ENCODE data around the gene MAP4K4. TPM values are rescaled to one million over a fixed set of nuclear protein-coding genes. Genes with fewer than 3 reads are reported as not detected.

MAP4K4 gene
- total and polyA plus RNA-seq, 7 experiments from 2014 or later: 13.6 to 138 (median 121) TPM

DNA sequence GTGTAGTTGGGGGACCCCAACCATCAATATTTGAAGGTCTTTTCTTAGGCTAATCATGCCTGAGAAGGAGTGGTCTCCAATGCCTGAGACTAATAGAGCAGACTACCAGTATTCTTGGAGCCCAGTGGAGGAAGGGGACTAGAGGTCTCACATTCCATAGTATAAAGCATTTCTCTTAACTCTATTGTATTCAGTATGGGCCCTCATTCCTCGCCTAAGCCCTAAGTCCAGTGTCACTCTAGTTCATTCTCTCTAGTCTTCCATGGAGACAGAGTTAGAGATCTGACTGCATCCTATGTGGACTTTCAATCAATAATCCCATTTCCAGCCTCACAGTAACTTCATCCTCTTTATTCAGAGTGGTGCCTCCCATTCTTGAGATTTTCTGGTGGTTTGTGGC, 29.7 kb upstream of the MAP4K4 start:
- DNase-seq: no peak
- intact Hi-C loops (cut with micrococcal nuclease): no loop called here
- no peaks in the 10 kb centered on the region for H3K27me3 Mint-ChIP-seq
- Histone ChIP-seq H3K9me3 (ENCODE audit: control insufficient read depth in 2 of 3, low read length in 3 of 3) (peaks cover 0 to 9% (median 0%) of the 10 kb centered on the region in 3 experiments), H3K4me1 (ENCODE audit: control insufficient read depth in 2 of 2, insufficient read depth in 2 of 2, low read length in 2 of 2) (no peaks in the 10 kb centered on the region), H3K27me3 (ENCODE audit: control insufficient read depth in 2 of 2, insufficient read depth in 2 of 2, low read length in 2 of 2) (no peaks in the 10 kb centered on the region), H3K36me3 (ENCODE audit: control insufficient read depth in 2 of 3, insufficient read depth in 3 of 3, low read length in 3 of 3) (no peaks in the 10 kb centered on the region), H3K4me3 (ENCODE audit: low read length) (no peak overlapping the region), H3K27ac (ENCODE audit: low read depth, low read length) (no peak overlapping the region)
- H3K4me3 Mint-ChIP-seq: no peak overlapping the region
- no peak for ATAC-seq
- H3K4me1 Mint-ChIP-seq: peaks cover 0 to 8% (median 0%) of the 10 kb centered on the region in 7 donors
- ChIA-PET CTCF (no interaction called here), POLR2A (no interaction called here)
- peaks cover 0 to 10% (median 4%) of the 10 kb centered on the region in 5 donors for H3K36me3 Mint-ChIP-seq
- peaks cover 0 to 20% (median 3%) of the 10 kb centered on the region in 11 donors for H3K9me3 Mint-ChIP-seq
- H3K27ac Mint-ChIP-seq: peak overlapping the region in 1 of 9 donors; percentile 74

DNA sequence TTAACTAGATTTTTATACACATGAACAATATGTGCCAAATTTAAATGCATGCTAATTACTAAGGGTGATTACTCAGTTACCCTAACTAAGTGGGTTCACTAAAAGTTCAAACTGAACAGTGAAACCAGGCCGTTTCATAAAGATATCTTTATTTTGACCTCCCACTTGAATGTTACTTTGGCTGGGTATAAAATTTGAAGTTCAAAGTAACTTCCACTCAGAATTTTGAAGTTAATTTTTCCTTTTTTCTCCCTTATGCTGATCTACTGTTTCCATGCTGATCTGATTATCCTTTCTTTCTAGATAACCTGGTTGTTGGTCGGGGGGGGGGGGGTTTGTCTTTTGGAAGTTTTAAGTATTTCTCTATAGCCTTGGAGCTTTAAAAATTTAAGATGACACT, 25.5 kb upstream of the MAP4K4 start:
- POLR2A ChIA-PET: interaction anchor here (1.1 kb wide), 1 partner anchor 10 kb away, joined by 4 read pairs; no protein-coding TSS in a partner anchor
- no peaks in the 10 kb centered on the region for H3K27me3 ChIP-seq (ENCODE audit: control insufficient read depth in 2 of 2, insufficient read depth in 2 of 2, low read length in 2 of 2)
- no peak for ATAC-seq
- H3K36me3 Mint-ChIP-seq: peaks cover 0 to 12% (median 4%) of the 10 kb centered on the region in 5 donors
- H3K36me3 ChIP-seq (ENCODE audit: control insufficient read depth in 2 of 3, insufficient read depth in 3 of 3, low read length in 3 of 3): no peaks in the 10 kb centered on the region
- peaks cover 0 to 20% (median 5%) of the 10 kb centered on the region in 11 donors for H3K9me3 Mint-ChIP-seq
- H3K4me3 ChIP-seq (ENCODE audit: low read length): no peak overlapping the region
- no peaks in the 10 kb centered on the region for H3K4me1 ChIP-seq (ENCODE audit: control insufficient read depth in 2 of 2, insufficient read depth in 2 of 2, low read length in 2 of 2)
- H3K9me3 ChIP-seq (ENCODE audit: control insufficient read depth in 2 of 3, low read length in 3 of 3): peaks cover 0 to 10% (median 0%) of the 10 kb centered on the region in 3 experiments
- CTCF ChIA-PET: no interaction called here
- intact Hi-C loops (cut with micrococcal nuclease): no loop called here
- no peak for DNase-seq
- H3K27me3 Mint-ChIP-seq: no peaks in the 10 kb centered on the region
- H3K4me3 Mint-ChIP-seq: no peak overlapping the region
- no peak overlapping the region for H3K27ac Mint-ChIP-seq
- H3K27ac ChIP-seq (ENCODE audit: low read depth, low read length): no peak overlapping the region
- peaks cover 0 to 9% (median 0%) of the 10 kb centered on the region in 7 donors for H3K4me1 Mint-ChIP-seq

DNA sequence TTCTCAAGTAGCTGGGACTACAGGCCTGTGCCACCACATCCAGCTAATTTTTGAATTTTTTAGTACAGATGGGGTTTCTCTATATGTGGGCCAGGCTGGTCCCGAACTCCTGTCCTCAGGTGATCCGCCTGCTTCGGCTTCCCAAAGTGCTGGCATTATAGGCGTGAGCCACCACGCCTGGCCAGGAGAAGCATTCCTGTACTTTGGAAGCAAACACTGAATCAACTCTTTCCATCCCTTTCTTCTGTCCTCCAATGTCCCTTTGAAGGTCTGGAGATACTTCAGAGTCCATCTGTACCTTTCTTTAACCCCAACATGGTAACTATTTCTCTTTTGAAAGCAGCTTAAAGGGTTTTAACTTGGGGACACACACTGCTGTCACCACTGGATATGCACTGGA, 23.6 kb upstream of the MAP4K4 start:
- no peak for ATAC-seq
- Mint-ChIP-seq H3K27ac (no peak overlapping the region), H3K27me3 (no peaks in the 10 kb centered on the region), H3K4me1 (peaks cover 0 to 9% (median 0%) of the 10 kb centered on the region in 7 donors), H3K4me3 (no peak overlapping the region), H3K9me3 (peaks cover 0 to 22% (median 5%) of the 10 kb centered on the region in 11 donors), H3K36me3 (peaks cover 0 to 17% (median 4%) of the 10 kb centered on the region in 5 donors)
- Histone ChIP-seq H3K27ac (ENCODE audit: low read depth, low read length) (no peak overlapping the region), H3K27me3 (ENCODE audit: control insufficient read depth in 2 of 2, insufficient read depth in 2 of 2, low read length in 2 of 2) (no peaks in the 10 kb centered on the region), H3K4me3 (ENCODE audit: low read length) (no peak overlapping the region), H3K4me1 (ENCODE audit: control insufficient read depth in 2 of 2, insufficient read depth in 2 of 2, low read length in 2 of 2) (no peaks in the 10 kb centered on the region), H3K36me3 (ENCODE audit: control insufficient read depth in 2 of 3, insufficient read depth in 3 of 3, low read length in 3 of 3) (no peaks in the 10 kb centered on the region), H3K9me3 (ENCODE audit: control insufficient read depth in 2 of 3, low read length in 3 of 3) (peaks cover 0 to 10% (median 0%) of the 10 kb centered on the region in 3 experiments)
- CTCF ChIA-PET: no interaction called here
- DNase-seq: no peak
- POLR2A ChIA-PET: no interaction called here
- intact Hi-C loops (cut with micrococcal nuclease): no loop called here

DNA sequence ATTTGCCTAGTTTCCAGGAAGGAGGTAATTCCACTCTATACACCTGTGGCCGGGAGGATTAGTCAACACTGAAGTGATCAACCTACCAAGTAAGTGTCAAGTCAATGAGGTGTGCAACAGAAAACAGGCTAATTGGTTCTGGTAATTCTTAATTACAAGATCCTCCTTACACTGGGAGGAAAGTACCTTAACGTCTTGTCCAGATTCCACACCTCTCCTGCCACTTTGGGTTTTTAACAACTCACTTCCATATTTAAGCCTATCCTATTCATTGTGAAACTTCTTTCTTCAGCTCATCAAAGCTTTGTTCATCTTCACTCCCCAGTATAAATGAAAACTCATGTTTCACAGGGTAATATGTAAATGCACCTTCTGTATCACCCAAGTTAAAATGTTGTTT, 22.0 kb upstream of the MAP4K4 start:
- H3K27me3 ChIP-seq (ENCODE audit: control insufficient read depth in 2 of 2, insufficient read depth in 2 of 2, low read length in 2 of 2): no peaks in the 10 kb centered on the region
- Mint-ChIP-seq H3K27me3 (no peaks in the 10 kb centered on the region), H3K36me3 (peaks cover 0 to 15% (median 4%) of the 10 kb centered on the region in 5 donors), H3K4me1 (peaks cover 0 to 9% (median 0%) of the 10 kb centered on the region in 7 donors), H3K4me3 (no peak overlapping the region), H3K9me3 (peaks cover 0 to 20% (median 2%) of the 10 kb centered on the region in 11 donors), H3K27ac (no peak overlapping the region)
- ChIA-PET POLR2A (no interaction called here), CTCF (no interaction called here)
- ATAC-seq (no peak), DNase-seq (no peak)
- H3K4me1 ChIP-seq (ENCODE audit: control insufficient read depth in 2 of 2, insufficient read depth in 2 of 2, low read length in 2 of 2): no peaks in the 10 kb centered on the region
- H3K9me3 ChIP-seq (ENCODE audit: control insufficient read depth in 2 of 3, low read length in 3 of 3): peaks cover 0 to 10% (median 0%) of the 10 kb centered on the region in 3 experiments
- no peak overlapping the region for H3K4me3 ChIP-seq (ENCODE audit: low read length)
- intact Hi-C loops (cut with micrococcal nuclease): no loop called here
- H3K27ac ChIP-seq (ENCODE audit: low read depth, low read length): no peak overlapping the region
- H3K36me3 ChIP-seq (ENCODE audit: control insufficient read depth in 2 of 3, insufficient read depth in 3 of 3, low read length in 3 of 3): no peaks in the 10 kb centered on the region

DNA sequence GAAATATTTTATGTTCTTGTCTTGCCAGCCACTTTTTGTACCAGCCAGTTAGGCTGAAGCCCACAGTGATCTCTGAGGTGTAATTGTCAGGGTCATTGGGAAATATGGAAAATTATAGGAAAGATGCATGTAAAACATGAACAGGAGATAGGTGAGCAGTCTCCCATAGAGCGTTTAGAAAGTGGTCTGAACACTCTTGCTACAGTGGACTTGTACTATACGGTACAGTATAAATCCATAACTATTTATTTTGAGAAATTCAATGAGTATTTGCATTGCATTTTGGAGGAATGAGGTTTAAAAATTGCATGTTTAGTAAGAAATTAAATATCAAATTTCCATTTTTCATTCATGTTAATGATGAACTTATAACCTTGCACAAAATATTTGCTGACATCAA, 20.8 kb upstream of the MAP4K4 start:
- ChIA-PET POLR2A (no interaction called here), CTCF (interaction anchor here (1.1 kb wide), 1 partner anchor 31 kb away, joined by 3 read pairs; no protein-coding TSS in a partner anchor)
- Mint-ChIP-seq H3K4me3 (no peak overlapping the region), H3K9me3 (peaks cover 0 to 18% (median 1%) of the 10 kb centered on the region in 11 donors), H3K27me3 (no peaks in the 10 kb centered on the region), H3K4me1 (peaks cover 0 to 8% (median 0%) of the 10 kb centered on the region in 7 donors), H3K27ac (no peak overlapping the region), H3K36me3 (peaks cover 0 to 12% (median 2%) of the 10 kb centered on the region in 5 donors)
- Histone ChIP-seq H3K4me1 (ENCODE audit: control insufficient read depth in 2 of 2, insufficient read depth in 2 of 2, low read length in 2 of 2) (no peaks in the 10 kb centered on the region), H3K36me3 (ENCODE audit: control insufficient read depth in 2 of 3, insufficient read depth in 3 of 3, low read length in 3 of 3) (no peaks in the 10 kb centered on the region), H3K4me3 (ENCODE audit: low read length) (no peak overlapping the region), H3K27me3 (ENCODE audit: control insufficient read depth in 2 of 2, insufficient read depth in 2 of 2, low read length in 2 of 2) (no peaks in the 10 kb centered on the region), H3K27ac (ENCODE audit: low read depth, low read length) (no peak overlapping the region), H3K9me3 (ENCODE audit: control insufficient read depth in 2 of 3, low read length in 3 of 3) (peaks cover 0 to 10% (median 0%) of the 10 kb centered on the region in 3 experiments)
- intact Hi-C loops (cut with micrococcal nuclease): no loop called here
- ATAC-seq (no peak), DNase-seq (no peak)

DNA sequence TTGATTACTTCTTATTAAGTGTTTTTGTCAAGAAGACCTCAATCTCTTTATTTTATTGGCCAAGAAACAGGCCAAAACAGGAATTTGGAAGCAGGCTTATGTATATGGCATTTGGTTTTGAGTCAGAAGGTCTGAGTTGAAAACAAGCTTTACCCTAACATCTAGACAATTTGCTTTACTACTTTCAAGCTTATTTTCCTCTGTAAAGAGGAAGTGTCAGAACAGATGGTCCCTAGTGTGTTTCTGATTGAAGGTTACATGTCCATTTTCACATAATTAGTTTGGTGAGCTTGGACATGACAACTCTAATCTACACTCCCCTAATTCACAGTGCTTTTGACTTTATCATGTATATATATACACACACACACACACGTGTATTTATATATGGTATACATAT, 19.8 kb upstream of the MAP4K4 start:
- H3K27me3 Mint-ChIP-seq: no peaks in the 10 kb centered on the region
- no peak for DNase-seq
- no peaks in the 10 kb centered on the region for H3K4me1 ChIP-seq (ENCODE audit: control insufficient read depth in 2 of 2, insufficient read depth in 2 of 2, low read length in 2 of 2)
- H3K36me3 ChIP-seq (ENCODE audit: control insufficient read depth in 2 of 3, insufficient read depth in 3 of 3, low read length in 3 of 3): no peaks in the 10 kb centered on the region
- H3K36me3 Mint-ChIP-seq: peaks cover 0 to 7% (median 0%) of the 10 kb centered on the region in 5 donors
- intact Hi-C loops (cut with micrococcal nuclease): no loop called here
- CTCF ChIA-PET: interaction anchor here (1.1 to 1.4 kb wide), 2 partner anchors 27 to 30 kb away, joined by 3 read pairs; no protein-coding TSS in a partner anchor
- no peak overlapping the region for H3K27ac ChIP-seq (ENCODE audit: low read depth, low read length)
- no peaks in the 10 kb centered on the region for H3K27me3 ChIP-seq (ENCODE audit: control insufficient read depth in 2 of 2, insufficient read depth in 2 of 2, low read length in 2 of 2)
- H3K27ac Mint-ChIP-seq: no peak overlapping the region
- H3K4me1 Mint-ChIP-seq: peaks cover 0 to 6% (median 0%) of the 10 kb centered on the region in 7 donors
- no peak overlapping the region for H3K4me3 ChIP-seq (ENCODE audit: low read length)
- peaks cover 0 to 13% (median 0%) of the 10 kb centered on the region in 11 donors for H3K9me3 Mint-ChIP-seq
- H3K4me3 Mint-ChIP-seq: no peak overlapping the region
- no peak for ATAC-seq
- POLR2A ChIA-PET: no interaction called here
- H3K9me3 ChIP-seq (ENCODE audit: control insufficient read depth in 2 of 3, low read length in 3 of 3): peaks cover 0 to 3% (median 0%) of the 10 kb centered on the region in 3 experiments

DNA sequence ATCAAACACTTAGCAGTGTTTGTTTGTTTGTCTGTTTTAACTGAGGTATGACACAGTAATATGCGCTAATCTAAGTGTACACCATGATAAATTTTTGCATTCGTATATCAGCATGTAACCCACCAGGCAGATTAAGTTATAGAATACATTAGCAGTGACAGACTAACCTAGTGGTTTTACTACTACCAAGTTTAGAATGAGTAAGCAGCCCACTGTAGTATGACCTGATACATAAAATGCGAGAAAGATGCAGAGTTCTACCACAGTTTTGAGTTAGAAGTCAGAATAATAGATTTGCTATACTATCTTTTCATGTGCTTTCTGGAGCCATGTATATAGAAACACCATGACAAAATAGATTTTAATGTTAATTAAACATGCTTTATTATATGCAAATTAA, 19.1 kb upstream of the MAP4K4 start:
- no peak overlapping the region for H3K4me3 ChIP-seq (ENCODE audit: low read length)
- H3K36me3 ChIP-seq (ENCODE audit: control insufficient read depth in 2 of 3, insufficient read depth in 3 of 3, low read length in 3 of 3): no peaks in the 10 kb centered on the region
- Mint-ChIP-seq H3K27me3 (no peaks in the 10 kb centered on the region), H3K9me3 (peaks cover 0 to 13% (median 0%) of the 10 kb centered on the region in 11 donors), H3K4me3 (no peak overlapping the region), H3K27ac (no peak overlapping the region), H3K4me1 (peaks cover 0 to 6% (median 0%) of the 10 kb centered on the region in 7 donors), H3K36me3 (peaks cover 0 to 7% (median 0%) of the 10 kb centered on the region in 5 donors)
- ATAC-seq: no peak
- ChIA-PET POLR2A (no interaction called here), CTCF (interaction anchor here (1.4 kb wide), 1 partner anchor 26 kb away, joined by 3 read pairs; no protein-coding TSS in a partner anchor)
- H3K4me1 ChIP-seq (ENCODE audit: control insufficient read depth in 2 of 2, insufficient read depth in 2 of 2, low read length in 2 of 2): no peaks in the 10 kb centered on the region
- H3K9me3 ChIP-seq (ENCODE audit: control insufficient read depth in 2 of 3, low read length in 3 of 3): no peaks in the 10 kb centered on the region
- intact Hi-C loops (cut with micrococcal nuclease): no loop called here
- no peaks in the 10 kb centered on the region for H3K27me3 ChIP-seq (ENCODE audit: control insufficient read depth in 2 of 2, insufficient read depth in 2 of 2, low read length in 2 of 2)
- DNase-seq: no peak
- no peak overlapping the region for H3K27ac ChIP-seq (ENCODE audit: low read depth, low read length)
